ENCODE results near the gene FNDC3B.

Gene FNDC3B

DNA sequence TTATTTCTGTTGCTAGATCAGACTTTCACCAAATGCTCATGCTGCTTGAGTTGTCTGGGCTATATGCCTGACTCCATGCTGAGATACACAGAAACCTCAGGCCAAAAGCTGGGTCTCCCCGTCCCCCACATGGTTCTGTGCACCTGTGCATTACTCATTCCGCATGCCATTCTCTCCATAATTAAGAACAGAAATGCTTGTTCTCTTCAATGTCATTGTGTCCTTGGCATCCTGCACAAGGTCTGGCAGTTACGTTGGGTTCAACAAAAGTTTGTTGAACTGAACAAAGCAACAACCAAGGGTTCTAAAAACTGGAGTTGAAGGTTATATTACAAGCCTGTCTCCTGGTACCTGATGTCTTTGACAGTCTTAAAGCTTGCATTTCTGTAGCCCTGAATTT, 177.5 kb downstream of the FNDC3B start:
- no peak for DNase-seq (ENCODE audit: low read depth)

DNA sequence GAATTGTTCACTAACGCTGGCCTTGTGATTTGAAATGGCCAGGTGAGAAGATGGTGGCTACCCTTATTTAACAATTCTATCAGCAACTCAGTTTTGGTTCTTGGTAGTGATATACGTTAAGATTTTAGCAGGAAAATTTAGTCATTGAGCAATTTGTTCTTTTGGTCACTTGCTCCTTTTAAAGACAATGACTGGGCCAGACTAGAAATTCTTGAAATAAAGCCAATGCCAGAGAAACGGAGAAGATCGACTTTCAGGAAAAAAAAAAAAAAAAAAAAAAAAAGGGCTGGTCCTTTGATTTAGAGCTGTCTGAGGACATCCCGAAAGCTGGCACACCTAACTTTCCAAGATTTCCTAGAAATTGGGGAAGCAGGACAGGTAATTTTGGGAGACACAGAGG, 178.5 kb downstream of the FNDC3B start:
- no peak for DNase-seq (ENCODE audit: low read depth)

DNA sequence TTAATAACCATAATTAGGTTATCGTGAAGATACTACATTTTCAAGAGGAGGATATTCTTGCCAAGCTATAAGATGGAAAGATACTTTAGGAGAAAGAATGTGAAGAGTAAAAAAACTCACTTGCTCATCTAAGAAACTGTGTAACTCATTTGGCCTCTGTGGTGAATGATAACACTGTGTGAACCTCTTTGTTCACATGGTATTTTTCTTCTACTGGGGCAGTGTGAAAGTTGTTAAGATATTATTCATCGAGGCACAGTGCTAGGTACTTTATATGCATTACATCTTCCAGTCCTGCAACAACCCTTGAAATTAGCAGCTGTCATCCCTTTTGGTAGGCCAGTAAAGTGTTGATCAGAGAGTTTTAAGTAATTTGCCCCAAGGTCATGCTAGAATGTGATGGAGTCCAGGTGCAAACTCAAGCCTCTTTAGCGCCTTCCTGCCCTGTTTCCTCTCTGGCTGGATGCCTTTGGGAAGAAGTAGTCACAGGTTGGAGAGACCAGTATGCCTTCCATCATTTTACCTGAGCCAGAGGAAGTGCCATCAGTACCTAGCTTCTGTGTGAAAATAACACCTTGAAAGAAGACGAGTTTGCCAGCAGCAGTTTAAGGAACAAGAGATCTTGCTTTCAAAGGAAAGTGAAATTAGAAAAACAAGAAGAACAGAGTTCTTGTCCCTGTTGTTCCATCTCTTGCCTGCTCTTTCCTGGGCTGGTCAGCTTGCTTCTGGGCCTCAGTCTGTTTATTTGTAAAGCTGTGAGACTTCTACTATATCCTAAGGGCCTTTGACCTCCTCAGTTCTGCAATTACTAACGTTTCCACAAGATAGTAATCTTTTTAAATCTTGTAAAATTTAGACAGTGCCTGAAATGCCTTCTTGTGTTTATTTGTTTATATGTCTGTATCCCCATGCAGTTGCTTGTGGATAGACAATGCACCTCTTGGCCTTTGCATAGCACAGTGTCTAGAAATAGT, 179.3 kb downstream of the FNDC3B start:
- no peak for DNase-seq (ENCODE audit: low read depth)

DNA sequence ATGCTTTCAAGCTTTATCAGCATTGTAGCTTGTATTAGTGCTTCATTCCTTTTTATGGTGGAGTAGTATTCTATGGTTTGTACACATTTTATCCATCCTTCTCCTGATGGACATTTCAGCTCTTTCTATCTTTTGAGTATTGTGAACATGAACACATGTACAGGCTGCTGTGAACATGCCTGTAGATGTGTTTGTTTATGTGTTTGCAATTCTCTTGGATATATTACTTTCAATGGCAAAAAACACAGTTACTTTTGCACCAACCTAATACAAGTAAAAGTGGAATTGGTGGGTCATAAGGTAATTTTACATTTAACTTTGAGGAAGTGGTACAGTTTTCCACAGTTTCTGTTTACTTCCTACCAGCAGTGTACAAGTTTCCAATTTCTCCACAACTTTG, 180.4 kb downstream of the FNDC3B start:
- no peak for DNase-seq (ENCODE audit: low read depth)

DNA sequence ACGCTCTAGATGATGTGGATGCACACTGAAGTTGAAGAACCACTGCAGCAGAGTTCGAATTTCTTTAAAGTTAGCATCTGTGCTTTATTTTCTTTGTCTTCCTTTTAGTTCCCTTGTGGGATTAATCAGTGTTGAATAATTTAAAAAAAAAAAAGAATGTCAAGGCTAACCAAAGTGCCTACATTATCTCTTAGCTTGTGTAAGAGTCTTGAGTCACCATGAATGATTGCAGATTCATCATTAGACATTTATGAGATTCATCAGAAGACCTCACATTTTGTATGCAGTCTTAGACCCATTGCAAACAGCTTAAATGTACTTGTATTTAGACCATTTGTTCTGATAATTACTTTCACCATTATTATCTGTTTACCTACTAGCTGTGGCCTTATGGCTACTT, 182.2 kb downstream of the FNDC3B start:
- no peak for DNase-seq (ENCODE audit: low read depth)

DNA sequence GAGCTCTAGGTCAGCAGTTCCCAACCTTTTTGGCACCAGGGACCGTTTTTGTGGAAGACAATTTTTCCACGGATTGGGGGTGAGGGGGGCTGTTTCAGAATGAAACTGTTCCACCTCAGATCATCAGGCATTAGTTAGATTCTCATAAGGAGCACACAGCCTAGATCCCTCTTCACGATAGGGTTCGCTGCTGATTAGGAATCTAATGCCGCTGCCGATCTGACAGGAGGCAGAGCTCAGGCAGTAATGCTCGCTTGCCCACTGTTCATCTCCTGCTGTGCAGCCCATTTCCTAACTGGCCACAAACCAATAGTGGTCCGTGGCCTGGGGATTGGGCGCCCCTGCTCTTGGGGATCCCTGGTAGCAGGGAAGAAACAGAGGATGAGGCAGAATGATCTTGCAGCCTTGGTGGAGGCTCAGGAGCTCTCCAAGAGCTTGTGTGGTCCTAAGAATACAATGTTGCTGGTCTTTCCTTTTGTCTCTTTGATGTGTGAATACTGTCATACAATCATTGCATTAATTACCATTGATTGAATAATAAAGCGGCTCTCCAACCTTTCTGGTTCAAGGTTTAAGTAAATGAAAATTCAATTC, 183.2 kb downstream of the FNDC3B start:
- DNase-seq (ENCODE audit: low read depth), result no peak

DNA sequence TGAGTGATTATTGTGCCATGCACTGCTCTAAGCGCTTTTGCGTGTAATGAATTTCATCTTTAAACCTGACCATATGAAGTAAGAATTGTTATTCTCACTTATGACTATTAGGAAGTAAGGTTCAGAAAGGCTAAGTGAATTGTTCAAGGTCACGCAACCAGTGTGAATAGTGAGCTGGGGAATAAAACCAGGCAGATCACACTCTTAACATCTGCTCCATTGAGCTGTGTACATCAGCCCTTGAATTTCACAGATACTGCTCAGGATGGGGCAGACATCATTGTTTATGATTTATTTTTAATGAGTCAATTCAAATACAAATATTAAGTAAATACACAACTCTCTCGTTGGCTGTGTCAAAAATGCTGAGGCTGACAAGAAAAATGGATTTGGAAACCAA, 184.5 kb downstream of the FNDC3B start:
- DNase-seq (ENCODE audit: low read depth), result no peak

DNA sequence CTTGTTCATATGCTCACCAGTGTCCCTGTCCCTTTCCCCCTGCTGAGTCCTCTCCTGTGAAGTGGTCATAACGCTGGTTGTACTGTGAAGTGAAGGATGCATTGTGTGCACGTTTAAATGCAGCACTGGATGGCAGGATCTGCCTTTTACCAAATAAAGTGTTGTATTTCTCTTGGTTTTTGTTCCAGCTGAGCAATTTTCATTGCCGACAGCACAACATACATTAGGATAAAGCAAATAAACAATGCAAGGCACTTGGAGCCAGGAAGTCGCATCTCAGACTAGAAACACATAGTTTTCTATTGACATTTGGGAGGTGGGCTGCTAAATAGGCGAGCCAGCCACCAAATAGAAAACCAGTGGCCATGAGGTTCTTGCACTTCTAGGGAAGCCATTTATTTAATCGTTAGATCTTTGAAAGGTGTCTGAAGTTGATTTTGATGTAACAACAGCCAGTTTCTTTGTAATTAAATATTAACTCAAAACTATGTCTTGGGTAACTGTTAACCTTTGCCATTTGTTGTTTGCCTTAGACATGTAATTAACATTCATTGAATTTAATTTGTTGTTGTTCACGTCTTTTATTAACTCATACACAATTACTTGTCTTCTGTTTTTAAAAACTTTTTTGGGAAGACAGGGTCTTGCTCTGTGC, 185.3 kb downstream of the FNDC3B start:
- DNase-seq (ENCODE audit: low read depth), result no peak

DNA sequence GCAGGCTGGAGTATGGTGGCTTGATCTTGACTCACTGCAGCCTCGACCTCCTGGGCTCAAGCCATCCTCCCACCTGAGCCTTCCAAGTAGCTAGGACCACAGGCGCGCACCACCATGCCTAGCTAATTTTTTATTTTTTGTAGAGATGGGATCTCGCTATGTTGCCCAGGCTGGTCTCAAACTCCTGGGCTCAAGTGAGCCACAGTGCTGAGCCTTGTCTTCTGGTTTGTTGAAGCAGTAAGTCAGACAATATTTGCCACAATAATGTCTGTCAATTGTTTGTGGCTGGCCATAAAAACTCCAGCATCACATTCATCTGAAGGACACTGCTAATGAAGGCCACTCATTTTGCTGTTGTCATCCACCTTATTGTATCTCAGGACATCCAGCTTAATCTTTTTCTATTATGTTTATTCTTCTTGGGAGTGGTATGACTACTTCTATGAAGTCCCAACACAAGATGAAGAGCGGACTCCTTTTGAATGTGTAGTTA, 185.9 kb downstream of the FNDC3B start:
- no peak for DNase-seq (ENCODE audit: low read depth)

DNA sequence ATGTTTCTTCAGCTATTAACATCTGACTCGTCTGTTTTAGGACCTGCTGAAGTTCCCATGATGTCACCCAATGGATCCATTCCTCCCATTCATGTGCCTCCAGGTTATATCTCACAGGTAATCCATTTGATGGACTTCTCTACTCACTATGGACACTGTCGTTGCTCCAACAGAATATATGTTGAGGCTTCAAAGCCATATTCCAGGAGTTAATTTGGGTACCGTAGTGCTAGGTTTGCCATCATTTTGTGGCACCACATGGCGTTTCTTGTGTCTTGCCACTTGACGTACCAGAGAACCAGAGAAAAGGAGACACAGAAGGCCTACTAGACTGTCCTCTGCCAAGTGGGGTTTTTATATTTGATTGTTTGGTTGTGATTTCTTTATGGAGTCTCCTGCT, 187.5 kb downstream of the FNDC3B start:
- no peak for DNase-seq (ENCODE audit: low read depth)

DNA sequence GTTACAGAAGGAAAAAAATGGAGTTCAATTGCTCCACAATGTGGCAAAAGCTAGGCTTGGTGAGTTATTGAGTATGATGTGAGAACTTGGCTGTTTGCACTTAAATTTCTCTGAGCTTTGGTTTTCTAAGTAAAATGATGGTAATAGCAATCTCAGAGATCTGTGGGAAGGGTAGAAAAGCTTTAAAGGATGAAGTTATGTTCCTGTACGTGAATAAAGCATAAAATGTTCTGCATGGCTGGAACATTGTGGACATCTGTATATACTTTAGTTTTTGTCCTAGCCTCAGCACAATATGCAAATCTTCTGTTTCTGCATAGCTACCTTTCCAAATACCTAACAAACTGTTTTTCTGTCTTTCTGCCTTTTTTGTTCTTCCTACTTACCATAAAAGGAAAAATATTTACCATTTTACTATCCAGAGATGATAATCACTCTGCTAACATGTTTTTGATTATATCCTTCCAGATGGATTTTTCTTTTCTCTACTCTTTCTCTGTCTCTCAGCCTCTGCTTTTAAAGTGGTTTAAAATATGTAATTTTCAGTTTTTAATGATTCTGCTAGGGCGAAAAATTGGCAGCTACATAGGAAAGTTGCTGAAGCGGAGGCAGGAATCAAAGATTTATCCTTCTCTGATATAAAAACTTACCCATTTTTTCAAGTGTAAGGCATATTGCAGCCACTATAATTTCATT, 188.1 kb downstream of the FNDC3B start:
- DNase-seq (ENCODE audit: low read depth), result no peak

DNA sequence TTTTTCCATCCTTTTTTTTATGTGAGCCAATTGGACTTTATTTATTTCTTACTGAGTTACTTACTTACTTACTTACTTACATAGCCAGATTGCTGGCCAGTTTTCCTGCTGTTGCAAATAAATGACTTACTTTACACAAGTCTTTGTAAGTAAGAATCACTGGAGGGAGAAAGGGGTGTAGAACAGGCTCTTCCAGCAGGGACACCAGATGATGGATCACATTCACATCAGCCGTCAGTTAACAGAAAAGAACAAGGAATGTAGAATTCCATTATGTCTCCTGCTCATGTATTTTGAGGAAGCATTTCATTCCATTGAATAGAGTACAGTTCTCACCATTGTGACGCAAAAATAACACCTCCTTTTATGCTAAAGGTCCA, 188.6 kb downstream of the FNDC3B start:
- DNase-seq (ENCODE audit: low read depth), result no peak

DNA sequence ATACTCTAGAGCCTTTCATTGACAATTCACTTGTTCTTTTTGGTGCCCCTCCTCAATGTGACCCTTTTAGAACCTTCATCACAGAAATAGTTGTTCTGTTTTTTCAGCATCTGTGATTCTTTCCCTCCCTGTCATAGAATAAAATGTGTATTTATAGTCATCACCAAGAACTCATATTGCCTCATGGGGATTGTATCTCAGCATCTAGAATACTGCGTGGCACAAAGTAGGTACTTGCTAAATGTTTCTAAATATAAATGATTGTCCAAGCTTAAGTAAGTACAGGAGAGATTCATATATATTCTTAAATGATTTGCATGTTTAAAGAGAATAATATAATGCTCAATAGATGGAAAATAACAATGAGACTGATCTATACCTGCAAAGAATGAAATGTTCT, 190.1 kb downstream of the FNDC3B start:
- DNase-seq (ENCODE audit: low read depth), result no peak

DNA sequence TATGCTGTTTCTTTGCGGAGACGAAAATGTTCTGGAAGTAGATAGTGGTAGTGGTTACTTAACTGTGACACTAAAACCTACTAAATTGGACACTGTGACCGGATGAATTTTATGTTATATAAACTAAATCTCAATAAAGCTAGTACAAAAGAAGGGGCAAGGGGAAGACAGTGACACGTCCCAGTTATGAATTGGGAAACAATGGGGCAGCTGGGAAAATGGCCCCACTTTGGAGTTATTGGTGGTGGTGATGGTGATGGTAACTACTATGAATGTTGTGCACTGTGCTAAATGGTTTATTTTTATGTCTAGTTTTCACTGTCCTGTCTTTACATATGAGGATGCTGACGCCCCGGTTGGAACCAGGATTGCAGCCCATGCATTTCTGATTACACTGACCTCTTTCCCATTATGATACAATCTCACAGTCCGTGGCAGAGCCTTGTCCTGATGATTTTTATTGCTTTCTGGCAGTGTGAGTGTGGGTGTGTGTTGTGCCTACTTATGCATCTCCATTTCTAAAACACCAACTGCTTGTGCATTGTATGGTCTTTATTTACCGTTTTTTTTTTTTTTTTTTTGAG, 192.0 kb downstream of the FNDC3B start:
- no peak for DNase-seq (ENCODE audit: low read depth)

DNA sequence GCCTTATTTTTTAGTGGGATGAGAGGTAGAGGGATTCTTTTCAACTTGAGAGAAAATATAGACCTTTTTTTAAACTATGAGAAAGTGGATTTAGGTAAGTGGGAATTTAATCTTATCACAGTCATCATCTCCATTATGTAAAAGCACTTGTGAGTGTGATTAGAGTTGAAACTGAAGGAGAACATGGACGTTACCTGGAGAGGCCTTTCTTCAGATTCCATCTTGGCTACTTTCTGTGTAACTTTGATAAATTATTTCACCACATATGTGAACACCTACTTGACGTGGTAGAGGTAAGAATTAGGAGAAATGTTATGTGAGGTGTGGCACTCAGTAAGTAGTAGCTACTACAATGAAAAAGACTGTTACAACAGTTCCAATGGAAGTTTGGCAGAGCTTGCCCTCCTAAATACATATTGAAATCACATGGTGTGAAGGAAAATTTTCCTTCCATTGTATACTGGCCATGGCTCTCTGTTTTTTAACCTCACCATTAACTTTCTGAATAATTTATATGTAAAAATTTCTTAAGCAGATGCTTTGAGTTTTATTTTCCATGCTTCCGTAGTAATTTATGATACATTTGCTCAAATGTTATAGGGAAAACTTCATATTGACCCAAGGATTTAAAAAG, 193.3 kb downstream of the FNDC3B start:
- DNase-seq (ENCODE audit: low read depth), result no peak

DNA sequence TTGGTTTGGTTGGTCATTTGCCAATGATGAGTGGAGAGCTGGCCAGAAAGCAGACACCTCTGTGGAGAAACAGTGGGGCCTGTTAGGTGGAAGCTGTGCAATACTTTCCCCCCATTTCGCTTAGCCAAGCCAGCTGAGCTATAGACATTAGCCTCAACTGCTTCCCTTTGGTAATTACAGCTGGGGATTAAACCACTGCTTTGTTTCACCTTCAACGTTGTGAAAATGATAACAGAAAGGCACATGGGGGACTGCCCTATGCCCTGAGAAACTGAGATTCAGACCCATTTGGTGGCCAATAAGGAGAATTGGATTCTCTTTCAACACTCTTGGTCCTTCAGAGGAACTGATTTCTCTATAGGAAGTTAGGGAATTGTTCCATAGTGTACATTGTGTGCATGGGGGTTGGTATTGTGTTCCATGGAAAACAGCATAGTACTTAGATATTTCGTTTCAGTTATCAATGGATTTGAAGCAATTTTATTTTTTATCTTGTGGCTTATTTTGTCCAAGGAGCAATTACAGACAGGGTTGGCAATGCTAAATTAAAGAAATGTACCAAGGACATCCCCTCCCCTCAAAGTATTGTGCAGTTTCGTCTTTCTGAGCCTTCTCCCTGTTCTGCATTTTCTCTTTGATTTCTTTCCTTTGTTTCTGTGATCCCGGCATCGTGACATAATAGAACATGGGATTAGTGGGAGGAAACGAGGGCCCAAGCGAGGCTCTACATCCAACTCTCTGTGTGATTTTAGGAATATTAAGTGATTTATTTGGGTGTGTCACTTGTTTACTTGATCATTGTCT, 194.3 kb downstream of the FNDC3B start:
- no peak for DNase-seq (ENCODE audit: low read depth)

DNA sequence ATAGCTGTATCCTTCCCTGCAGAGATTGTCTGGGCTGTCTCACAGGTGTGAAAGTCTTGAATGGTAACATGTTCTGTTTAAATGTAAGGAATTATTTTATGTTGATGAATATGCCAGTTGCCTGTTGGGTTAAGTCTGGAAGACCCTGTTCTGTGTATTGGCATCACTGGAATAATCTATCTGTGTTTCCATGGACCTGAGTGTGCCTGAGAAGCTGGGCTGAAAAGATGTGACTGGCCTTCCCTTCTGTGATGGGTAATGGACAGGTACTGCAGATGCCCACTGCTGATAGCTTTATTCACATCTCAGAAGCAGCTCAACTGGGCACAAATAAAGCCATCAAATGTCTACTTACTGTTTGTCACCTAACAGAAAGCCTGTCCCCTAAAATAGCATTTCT, 196.3 kb downstream of the FNDC3B start:
- no peak for DNase-seq (ENCODE audit: low read depth)

DNA sequence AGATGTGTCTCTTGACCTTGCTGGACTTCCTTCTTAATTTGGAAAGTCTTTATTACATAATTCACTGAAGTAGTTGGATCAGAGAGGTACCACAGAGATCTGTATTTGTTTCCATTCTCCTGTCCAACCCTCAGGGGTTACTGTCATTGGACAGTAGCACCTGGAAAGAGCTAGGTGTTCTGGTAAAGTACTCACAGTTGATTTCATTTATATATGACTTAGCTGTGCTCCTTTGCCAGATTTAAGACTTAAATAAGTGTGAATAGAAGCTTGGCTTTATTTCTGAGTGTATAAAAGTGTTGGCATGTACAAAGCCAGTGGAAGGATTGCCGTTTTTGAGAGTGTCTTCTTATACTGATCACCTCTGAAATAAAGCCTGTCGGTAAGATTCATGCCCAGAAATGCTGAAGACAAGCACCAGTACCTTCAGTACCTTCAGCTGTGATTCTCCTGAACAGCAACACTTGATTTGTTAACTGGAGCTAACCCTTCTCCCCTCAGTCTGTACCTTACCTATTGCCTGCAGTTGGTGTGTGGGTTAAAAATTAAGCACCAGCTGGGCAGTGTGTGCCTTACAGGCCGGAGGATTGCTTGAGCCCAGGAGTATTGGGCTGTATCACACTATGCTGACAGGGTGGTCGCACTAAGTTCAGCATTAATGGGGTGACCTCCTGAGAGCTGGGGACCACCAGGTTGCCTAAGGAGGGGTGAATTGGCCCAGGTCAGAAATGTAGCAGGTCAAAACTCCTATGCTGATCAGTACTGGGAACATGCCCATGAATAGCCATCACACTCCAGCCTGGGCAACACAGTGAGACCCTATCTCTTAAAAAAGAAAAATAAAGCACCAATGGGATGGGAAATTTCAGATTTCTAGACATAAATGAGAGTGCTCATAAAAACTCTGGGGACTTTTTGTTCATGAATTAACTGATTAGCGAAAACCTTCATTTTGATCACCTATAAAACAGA, 197.7 kb downstream of the FNDC3B start:
- DNase-seq (ENCODE audit: low read depth), result no peak

DNA sequence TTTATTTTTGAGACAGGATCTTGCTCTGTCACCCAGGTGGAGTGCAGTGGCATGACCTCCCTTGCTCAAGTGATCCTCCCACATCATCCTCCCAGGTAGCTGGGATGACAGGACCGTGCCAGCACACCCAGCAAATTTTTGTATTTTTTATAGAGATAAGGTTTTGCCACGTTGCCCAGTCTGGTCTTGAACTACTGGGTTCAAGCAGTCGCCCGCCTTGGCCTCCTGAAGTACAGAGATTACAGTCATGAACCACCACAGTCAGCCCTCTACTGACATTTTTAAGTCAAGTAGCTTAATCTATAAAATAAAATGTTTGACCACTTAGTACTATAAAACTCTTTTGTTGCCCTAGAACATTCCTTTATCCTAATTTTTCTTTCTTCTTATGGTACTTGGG, 198.8 kb downstream of the FNDC3B start:
- no peak for DNase-seq (ENCODE audit: low read depth)

Data from activated T-helper 9 cell treated with anti-CD3 and anti-CD28 coated beads, Interleukin-2, amount 50 U/mL, for 16 hours (primary cell).